Vagina (tissue), 2 donors: ENCODE measurements around the gene IL1R2.

Experiments used
- POLR2A ChIP-seq, 2 donors: fragments of 450-650 bp; IDR thresholded peaks; one replicate each; pipeline ENCODE4 v1.6.1; 2017; ENCODE audit warnings: antibody characterized with exemption in 2 of 2, mild to moderate bottlenecking in 2 of 2, moderate library complexity in 2 of 2
- POLR2AphosphoS5 ChIP-seq, 2 donors: sonication (generic); formaldehyde crosslinking; IDR thresholded peaks; one replicate each; pipeline ENCODE4 v1.9.0; 2017; ENCODE audit warnings: antibody characterized with exemption in 2 of 2, mild to moderate bottlenecking in 2 of 2, low read depth in 1 of 2; ENCODE audit not compliant: insufficient read depth in 1 of 2

GRCh38 chr2:102025016-102025501 is 33.3 kb downstream of the IL1R2 start:
- no peak for TF ChIP-seq POLR2AphosphoS5 (IDR thresholded peaks at IDR 0.05; ENCODE audit: insufficient read depth in 1 of 2, low read depth in 1 of 2)
- TF ChIP-seq POLR2A (IDR thresholded peaks at IDR 0.05) = no peak
